Stimulated activated CD4-positive, alpha-beta T cell treated with anti-CD3 and anti-CD28 coated beads, Interleukin-12 subunit alpha, Interleukin-12 subunit beta, amount 100 ng/mL, for 4 hours (primary cell): ENCODE data around the gene FSIP2.
"Not testable (repeated sequence)": the region's sequence is repeated elsewhere in the genome, so short reads cannot be mapped to it uniquely, and the experiment has no call there.

ENCODE experiments used
- DNase-seq: peaks from one replicate; pipeline ENCODE4 v3.0.0-alpha.2; 2020

The FSIP2 gene

GRCh38 chr2:185811580-185811979 lies 73.0 kb downstream of the FSIP2 start:
- DNase-seq, result no peak

- no peak for DNase-seq
Observed at GRCh38 chr2:185813707-185814106, 75.1 kb downstream of the FSIP2 start.

DNA sequence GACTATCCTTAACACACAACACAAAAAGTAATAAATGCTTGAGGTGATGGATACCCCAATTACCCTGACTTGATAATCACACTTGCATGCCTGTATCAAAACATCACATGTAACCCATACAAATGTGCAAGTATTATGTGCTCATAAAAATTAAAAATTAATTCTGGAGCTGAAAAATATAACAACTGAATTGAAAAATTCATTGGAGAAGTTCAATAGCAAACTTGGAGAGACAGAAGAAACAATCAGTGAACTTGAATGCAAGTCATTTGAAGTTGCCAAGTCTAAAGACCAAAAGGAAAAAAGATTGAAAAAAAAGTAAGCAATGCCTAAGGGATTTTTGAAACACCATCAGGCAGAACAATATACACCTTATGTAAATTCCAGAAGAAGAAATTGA lies 79.4 kb downstream of the FSIP2 start:
- DNase-seq, result no peak

GRCh38 chr2:185821467-185821866 lies 82.9 kb downstream of the FSIP2 start:
- DNase-seq, result no peak

DNA sequence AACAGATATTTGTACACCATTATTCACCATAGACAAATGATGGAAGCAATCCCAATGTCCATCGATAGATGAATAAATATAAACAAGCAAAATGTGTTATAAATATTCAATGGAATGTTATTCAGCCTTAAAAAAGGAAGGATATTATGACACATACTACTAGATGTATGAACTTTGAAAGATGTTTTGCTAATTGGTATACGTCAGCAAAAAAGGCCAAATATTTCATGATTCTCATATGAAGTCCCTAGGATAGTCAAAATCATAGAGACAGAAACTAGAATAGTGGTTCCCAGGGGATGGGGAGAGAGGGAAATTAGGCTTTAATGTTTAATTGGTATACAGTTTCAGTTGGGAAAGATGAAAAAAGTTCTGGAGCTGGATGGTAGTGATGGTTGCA lies 85.2 kb downstream of the FSIP2 start:
- DNase-seq, result no peak

DNA sequence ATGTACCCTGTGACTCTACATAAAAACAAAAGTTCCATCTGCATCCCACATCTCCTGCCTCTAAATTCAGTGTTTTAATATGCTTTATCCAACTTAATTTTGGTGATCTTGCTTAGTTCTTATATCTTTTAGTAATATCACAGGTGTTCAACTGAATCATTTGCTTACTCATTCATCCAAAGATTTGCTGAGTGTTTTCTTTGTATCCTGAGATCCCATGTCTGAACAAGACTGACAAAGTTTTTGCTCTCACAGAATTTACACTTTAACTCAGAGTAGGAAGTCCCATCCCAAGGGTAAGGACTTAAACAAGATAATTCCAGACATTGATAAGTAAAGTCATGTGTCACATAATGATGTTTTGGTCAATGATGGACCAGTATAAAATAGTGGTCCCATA lies 87.0 kb downstream of the FSIP2 start:
- DNase-seq, result no peak

GRCh38 chr2:185828326-185828725 lies 89.7 kb downstream of the FSIP2 start:
- DNase-seq, result no peak

- DNase-seq, result no peak
Observed at GRCh38 chr2:185833864-185834263, 95.3 kb downstream of the FSIP2 start.

GRCh38 chr2:185835974-185836373 lies 97.4 kb downstream of the FSIP2 start:
- no peak for DNase-seq

GRCh38 chr2:185854885-185855284 lies 116.3 kb downstream of the FSIP2 start:
- DNase-seq, result no peak

DNA sequence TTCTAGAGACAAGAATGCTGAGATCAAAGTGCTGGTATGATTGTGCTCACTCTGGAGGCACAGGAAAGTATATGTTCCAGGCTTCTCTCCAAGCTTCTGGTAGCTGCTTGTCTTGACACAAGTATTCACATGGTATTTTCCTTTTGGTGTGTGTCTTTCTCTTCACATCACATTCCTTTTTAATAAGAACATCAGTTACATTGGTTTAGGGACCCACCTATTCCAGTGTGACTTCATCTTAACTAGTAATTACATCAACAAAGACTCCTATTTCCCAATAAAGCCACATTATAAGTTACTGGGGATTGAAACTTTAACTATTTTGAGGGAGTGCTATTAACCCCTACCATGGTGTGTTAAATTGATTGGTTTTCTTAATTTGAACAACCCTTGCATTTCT lies 119.1 kb downstream of the FSIP2 start:
- no peak for DNase-seq

- no peak for DNase-seq
Observed at GRCh38 chr2:185859506-185859905, 120.9 kb downstream of the FSIP2 start.

GRCh38 chr2:185860321-185860720 lies 121.7 kb downstream of the FSIP2 start:
- no peak for DNase-seq

GRCh38 chr2:185862657-185863398 lies 124.2 kb downstream of the FSIP2 start:
- DNase-seq, result no peak

DNA sequence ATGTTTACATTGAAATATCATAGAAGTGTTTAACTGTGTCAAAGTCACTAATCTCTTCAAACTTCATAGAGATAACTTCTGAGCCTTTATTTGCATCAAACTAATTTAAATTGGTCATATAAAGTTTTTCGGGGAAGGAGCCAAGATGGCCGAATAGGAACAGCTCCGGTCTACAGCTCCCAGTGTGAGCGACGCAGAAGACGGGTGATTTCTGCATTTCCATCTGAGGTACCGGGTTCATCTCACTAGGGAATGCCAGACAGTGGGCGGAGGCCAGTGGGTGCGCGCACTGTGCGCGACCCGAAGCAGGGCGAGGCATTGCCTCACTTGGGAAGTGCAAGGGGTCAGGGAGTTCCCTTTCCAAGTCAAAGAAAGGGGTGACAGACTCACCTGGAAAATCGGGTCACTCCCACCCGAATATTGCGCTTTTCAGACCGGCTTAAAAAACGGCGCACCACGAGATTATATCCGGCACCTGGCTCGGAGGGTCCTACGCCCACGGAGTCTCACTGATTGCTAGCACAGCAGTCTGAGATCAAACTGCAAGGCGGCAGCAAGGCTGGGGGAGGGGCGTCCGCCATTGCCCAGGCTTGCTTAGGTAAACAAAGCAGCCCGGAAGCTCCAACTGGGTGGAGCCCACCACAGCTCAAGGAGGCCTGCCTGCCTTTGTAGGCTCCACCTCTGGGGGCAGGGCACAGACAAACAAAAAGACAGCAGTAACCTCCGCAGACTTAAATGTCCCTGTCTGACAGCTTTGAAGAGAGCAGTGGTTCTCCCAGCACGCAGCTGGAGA lies 126.1 kb downstream of the FSIP2 start:
- not testable (repeated sequence) for DNase-seq

DNA sequence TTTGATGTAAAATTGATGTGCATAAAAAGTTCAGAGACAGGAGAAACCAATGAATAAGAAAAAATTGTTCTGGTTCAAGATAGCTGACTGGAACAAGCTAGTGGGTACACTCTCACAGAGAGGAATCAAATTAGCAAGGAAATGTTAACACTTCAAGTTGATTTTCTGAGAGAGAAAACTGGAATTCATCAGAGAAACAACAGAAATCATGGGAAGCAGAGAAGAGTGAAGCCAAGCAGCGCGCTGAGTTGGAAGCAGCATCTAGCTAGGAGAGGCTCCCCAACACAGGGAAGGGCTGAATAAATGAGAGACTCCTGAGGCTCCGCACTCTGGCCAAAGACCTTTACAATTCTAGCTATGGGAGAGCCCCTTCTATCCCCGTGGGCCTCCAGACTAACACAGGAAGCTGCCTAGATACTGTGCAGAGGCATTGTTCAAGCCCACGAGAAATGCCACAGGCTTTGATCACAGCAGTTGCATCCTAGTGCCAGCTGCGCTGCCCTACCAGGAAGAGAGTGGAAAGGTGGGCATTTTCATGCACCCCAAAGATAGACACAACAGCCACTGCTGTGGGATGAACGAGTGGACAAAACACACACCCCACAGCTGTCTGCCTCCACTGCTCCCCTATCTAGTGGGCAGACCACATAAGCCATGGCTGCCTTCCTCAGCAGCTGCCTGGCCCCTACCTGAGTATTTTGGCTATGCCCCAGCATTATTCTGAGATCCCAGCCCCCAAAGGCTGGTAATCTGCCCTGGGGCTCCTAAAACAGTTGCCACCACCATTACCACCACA lies 136.7 kb downstream of the FSIP2 start:
- DNase-seq, result no peak

- no peak for DNase-seq
Observed at GRCh38 chr2:185876234-185876633, 137.6 kb downstream of the FSIP2 start.

- DNase-seq, result no peak
Observed at GRCh38 chr2:185880396-185880795, 141.8 kb downstream of the FSIP2 start.
